ENCODE results near the gene TANGO2.

GRCh38 chr22:20088263-20088648, 67.3 kb downstream of the TANGO2 start:
- TF ChIP-seq, protein P1, sequence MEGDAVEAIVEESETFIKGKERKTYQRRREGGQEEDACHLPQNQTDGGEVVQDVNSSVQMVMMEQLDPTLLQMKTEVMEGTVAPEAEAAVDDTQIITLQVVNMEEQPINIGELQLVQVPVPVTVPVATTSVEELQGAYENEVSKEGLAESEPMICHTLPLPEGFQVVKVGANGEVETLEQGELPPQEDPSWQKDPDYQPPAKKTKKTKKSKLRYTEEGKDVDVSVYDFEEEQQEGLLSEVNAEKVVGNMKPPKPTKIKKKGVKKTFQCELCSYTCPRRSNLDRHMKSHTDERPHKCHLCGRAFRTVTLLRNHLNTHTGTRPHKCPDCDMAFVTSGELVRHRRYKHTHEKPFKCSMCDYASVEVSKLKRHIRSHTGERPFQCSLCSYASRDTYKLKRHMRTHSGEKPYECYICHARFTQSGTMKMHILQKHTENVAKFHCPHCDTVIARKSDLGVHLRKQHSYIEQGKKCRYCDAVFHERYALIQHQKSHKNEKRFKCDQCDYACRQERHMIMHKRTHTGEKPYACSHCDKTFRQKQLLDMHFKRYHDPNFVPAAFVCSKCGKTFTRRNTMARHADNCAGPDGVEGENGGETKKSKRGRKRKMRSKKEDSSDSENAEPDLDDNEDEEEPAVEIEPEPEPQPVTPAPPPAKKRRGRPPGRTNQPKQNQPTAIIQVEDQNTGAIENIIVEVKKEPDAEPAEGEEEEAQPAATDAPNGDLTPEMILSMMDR (IDR thresholded peaks at IDR 0.05 in 2 of 3, conservative IDR thresholded peaks at IDR 0.05 in 1 of 3; ENCODE audit: borderline replicate concordance in 1 of 3, insufficient read depth in 1 of 3, low read depth in 2 of 3, low read length in 2 of 3): no peak
- TF ChIP-seq ZBTB33 (IDR thresholded peaks at IDR 0.05; ENCODE audit: extremely low read depth, insufficient replicate concordance, low read length) (no peak), EZH2phosphoT487 (IDR thresholded peaks at IDR 0.05; ENCODE audit: borderline replicate concordance) (no peak), ZNF274 (IDR thresholded peaks at IDR 0.05; ENCODE audit: low read depth, low read length) (no peak), POLR2AphosphoS5 (IDR thresholded peaks at IDR 0.05; ENCODE audit: low read depth, low read length) (no peak), ATF3 (IDR thresholded peaks at IDR 0.05) (no peak), POLR2A (IDR thresholded peaks at IDR 0.05; ENCODE audit: borderline replicate concordance, extremely low read depth, insufficient read depth, insufficient read length) (no peak), CBX3 (IDR thresholded peaks at IDR 0.05; ENCODE audit: low read depth) (no peak), CEBPB (IDR thresholded peaks at IDR 0.05; ENCODE audit: low read depth) (no peak), TCF7L2 (IDR thresholded peaks at IDR 0.05; ENCODE audit: borderline replicate concordance, extremely low read depth, insufficient read depth, insufficient read length) (no peak)

Measured in HCT116 (cell line).